Measurements from ENCODE around the gene PRSS8.

The PRSS8 gene

DNA sequence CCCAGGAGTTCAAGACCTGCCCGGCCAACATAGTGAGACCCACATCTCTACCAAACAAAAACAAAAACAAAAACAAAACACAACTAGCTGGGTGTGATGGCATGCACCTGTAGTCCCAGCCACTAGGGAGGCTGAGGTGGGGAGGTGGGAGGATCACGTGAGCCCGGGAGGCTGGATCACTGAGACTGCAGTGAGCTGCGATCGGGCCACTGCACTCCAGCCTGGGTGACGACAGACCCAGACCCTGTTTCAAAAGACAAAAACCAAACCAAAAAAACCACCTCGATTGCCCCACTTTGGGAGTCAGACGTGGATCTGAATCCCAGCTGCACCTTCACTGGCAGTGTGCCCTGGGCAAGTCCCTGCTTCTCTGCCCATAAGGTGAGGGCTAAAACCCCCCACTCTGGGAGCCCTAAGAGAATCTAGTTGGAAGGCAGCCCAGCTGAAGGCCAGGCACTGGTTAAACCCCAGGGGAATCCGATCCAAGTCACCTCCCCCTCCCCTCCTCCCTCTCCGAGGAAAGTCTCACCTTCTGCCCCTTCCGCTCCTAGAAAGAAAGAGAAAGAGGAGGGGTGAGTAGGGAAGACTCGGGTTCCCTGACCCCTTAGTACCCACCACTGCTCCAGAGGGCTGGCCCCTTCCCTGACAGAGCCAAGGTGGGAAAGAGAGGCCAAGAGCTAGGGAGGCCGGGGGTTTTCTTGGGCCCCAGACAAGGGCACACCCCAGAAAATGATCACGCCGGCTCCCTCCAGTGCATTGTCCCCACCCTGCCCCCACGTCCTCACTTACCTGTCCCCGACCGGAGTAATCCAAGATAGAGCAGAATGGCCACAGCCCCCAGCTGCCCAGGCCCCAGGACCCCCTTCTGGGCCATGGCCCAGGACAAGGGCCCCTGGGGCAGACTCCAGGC is 647 bp downstream of the PRSS8 start:
- TF ChIP-seq, protein P1, sequence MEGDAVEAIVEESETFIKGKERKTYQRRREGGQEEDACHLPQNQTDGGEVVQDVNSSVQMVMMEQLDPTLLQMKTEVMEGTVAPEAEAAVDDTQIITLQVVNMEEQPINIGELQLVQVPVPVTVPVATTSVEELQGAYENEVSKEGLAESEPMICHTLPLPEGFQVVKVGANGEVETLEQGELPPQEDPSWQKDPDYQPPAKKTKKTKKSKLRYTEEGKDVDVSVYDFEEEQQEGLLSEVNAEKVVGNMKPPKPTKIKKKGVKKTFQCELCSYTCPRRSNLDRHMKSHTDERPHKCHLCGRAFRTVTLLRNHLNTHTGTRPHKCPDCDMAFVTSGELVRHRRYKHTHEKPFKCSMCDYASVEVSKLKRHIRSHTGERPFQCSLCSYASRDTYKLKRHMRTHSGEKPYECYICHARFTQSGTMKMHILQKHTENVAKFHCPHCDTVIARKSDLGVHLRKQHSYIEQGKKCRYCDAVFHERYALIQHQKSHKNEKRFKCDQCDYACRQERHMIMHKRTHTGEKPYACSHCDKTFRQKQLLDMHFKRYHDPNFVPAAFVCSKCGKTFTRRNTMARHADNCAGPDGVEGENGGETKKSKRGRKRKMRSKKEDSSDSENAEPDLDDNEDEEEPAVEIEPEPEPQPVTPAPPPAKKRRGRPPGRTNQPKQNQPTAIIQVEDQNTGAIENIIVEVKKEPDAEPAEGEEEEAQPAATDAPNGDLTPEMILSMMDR (conservative IDR thresholded peaks at IDR 0.05; ENCODE audit: low read length): no peak
- no peak overlapping the region for H3K4me3 ChIP-seq (ENCODE audit: low read length)
- DNase-seq (ENCODE audit: low read depth): peak; percentile 9

DNA sequence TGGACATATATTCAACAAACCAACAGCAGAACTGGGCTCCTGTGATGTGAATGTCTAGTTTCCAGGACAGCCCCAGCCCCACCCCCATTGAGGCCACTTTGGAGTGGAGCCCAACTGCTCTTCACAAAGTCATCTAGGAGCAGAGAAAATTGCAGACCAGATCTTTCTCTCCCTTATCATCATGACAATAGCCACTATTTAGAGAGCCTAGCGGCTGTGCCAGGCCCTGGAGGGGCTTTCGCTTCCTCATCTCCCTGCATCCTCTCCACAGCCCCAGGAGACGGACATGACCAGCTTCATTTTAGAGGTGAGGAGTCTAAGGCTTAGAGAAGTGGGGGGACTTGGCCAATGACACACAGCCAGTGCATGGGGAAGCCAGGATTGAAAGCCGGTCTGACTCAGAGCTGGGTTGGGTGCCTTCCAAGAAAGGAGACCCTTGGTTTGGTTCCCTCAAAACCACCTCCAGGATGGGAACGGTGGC is 1.4 kb downstream of the PRSS8 start:
- no peak overlapping the region for H3K4me3 ChIP-seq (ENCODE audit: low read length)
- no peak for DNase-seq (ENCODE audit: low read depth)
- TF ChIP-seq, protein P1 (conservative IDR thresholded peaks at IDR 0.05; ENCODE audit: low read length): no peak

DNA sequence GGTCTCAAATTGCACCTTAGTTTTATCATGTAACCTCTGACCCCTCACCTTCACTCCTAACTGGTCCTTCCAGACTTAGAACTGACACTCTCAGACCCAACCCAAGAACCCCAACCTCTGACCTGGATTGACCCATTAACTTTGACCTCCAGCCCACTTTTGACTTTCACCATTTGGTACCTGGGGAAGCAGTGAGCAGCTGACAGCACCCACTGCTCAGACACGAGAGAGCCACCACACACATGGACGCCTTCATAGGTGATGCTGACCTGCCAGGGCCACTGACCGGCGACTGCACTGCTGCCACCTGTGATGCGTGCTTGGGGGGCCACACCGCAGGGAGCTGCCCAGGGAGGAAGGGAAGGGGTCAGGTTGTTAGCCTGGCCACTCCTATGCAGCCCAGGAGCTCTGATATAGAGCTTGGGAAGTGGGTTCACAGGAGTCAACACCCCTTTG is 2.5 kb downstream of the PRSS8 start:
- TF ChIP-seq, protein P1 (conservative IDR thresholded peaks at IDR 0.05; ENCODE audit: low read length): no peak
- H3K4me3 ChIP-seq (ENCODE audit: low read length): no peak overlapping the region
- no peak for DNase-seq (ENCODE audit: low read depth)

DNA sequence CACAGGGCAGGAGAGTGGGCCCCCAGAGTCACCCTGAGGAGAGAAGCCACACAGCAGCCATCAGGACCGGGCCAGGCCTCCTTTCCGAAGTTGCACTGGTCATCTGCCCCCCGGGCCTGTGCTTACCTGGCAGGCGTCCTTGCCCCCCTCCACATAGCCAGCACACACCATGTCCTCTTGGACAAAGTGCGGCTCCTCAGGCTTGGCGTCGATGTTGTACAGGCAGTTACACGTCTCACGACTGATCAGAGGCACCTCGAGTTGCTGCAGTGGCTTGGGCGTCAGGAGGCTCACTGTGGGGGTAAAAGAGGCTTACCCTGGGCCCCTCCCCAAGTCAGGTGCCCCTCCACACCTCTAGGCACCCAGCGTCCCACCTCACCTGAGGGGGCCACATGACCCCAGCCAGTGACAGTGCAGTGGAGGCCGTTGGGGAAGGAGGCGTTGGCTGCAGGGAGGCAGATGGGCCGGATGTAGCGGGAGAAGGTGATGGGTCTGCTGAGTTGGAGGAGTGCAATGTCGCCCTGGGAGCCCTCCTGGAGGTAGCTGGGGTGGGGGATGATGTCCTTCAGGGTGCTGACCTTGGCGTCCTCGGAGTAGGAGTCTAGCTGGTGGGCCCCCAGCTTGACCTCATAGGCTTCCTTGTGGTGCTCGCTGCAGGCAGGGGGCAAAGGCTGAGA is 3.1 kb downstream of the PRSS8 start:
- TF ChIP-seq, protein P1 (conservative IDR thresholded peaks at IDR 0.05; ENCODE audit: low read length): no peak
- DNase-seq (ENCODE audit: low read depth): no peak
- no peak overlapping the region for H3K4me3 ChIP-seq (ENCODE audit: low read length)

DNA sequence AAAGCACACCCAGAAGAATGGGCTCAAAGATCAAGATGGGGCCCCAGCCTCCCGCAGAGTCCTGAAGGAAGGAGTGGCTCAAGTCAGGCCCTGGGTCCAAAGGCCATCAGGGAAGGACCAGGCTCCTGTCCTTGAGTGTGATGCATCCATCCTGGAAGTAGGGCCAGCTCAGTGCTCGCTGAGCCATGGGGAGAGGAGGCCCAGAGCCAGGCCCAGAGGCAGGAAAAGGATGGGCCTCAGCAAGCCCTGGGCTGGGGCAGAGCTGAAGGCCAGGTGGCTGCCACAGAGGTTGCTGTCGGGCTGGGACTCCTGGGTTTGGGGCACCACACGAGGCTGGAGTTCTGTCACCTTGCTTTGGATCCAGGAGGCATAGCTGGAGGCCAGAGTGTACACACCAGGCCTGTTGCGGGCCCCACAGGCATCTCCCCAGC is 3.7 kb downstream of the PRSS8 start:
- TF ChIP-seq, protein P1 (conservative IDR thresholded peaks at IDR 0.05; ENCODE audit: low read length): no peak
- no peak overlapping the region for H3K4me3 ChIP-seq (ENCODE audit: low read length)
- DNase-seq (ENCODE audit: low read depth): no peak

DNA sequence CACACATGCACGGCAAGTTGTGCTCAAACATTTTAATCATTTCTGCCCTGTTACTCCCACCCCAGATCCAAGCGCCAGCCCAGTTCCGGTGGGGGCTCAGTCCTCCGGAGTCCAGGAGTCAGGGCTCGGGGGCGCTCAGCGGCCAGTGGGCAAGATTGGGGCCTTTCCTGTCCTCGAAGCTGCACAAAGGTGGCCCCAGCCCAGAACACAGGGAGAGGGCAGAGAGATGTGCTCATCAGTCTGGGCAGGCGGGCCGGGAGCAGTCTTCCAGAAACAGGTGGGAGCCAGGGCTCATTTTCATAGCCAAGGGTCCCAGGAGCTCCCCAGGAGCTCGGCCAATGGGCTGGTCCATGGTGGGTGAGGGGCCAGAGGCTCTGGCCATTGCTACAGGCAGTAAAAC is 4.1 kb downstream of the PRSS8 start:
- TF ChIP-seq, protein P1 (conservative IDR thresholded peaks at IDR 0.05; ENCODE audit: low read length): no peak
- no peak overlapping the region for H3K4me3 ChIP-seq (ENCODE audit: low read length)
- DNase-seq (ENCODE audit: low read depth): no peak

Data from AG10803 (cell line).